Measurements from ENCODE around the gene RAD52.

RAD52 gene

GRCh38 chr12:958588-959123 is 9.2 kb upstream of the RAD52 start:
- Histone ChIP-seq H3K9me3 (ENCODE audit: control insufficient read depth, low read length) (no peaks in the 10 kb centered on the region), H3K27me3 (replicated peaks; ENCODE audit: control insufficient read depth, insufficient read depth, low read length) (no peaks in the 10 kb centered on the region), H3K4me1 (ENCODE audit: control insufficient read depth, insufficient read depth, low read length) (peaks cover 6% of the 10 kb centered on the region), H3K4me3 (ENCODE audit: low read length) (no peak overlapping the region), H3K36me3 (ENCODE audit: control insufficient read depth, insufficient read depth, low read length, severe bottlenecking) (no peaks in the 10 kb centered on the region), H3K9ac (ENCODE audit: low read length) (no peak overlapping the region)
- DNase-seq (ENCODE audit: low read depth) = no peak

DNA sequence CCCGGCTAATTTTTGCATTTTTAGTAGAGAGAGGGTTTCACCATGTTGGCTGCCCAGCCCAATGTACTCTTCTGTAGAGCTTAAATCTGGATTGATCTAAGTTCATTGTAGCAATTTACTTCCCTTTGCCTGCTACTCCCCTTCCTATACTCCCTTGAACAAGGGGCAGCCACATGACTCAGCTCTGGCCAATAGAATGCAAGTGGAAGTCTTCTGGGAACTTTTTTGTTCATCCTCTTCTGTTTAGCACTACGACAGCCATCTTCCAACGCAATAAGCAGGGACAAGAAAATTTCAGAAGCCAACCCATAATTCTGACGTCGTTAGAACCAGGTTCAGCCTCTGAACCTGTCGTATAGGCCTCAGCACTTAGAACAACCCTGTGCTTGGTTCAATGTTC is 6.4 kb upstream of the RAD52 start:
- Histone ChIP-seq H3K9me3 (ENCODE audit: control insufficient read depth, low read length) (no peaks in the 10 kb centered on the region), H3K36me3 (ENCODE audit: control insufficient read depth, insufficient read depth, low read length, severe bottlenecking) (no peaks in the 10 kb centered on the region), H3K4me3 (ENCODE audit: low read length) (no peak overlapping the region), H3K9ac (ENCODE audit: low read length) (no peak overlapping the region), H3K27me3 (replicated peaks; ENCODE audit: control insufficient read depth, insufficient read depth, low read length) (no peaks in the 10 kb centered on the region), H3K4me1 (ENCODE audit: control insufficient read depth, insufficient read depth, low read length) (peaks cover 11% of the 10 kb centered on the region)
- no peak for DNase-seq (ENCODE audit: low read depth)

DNA sequence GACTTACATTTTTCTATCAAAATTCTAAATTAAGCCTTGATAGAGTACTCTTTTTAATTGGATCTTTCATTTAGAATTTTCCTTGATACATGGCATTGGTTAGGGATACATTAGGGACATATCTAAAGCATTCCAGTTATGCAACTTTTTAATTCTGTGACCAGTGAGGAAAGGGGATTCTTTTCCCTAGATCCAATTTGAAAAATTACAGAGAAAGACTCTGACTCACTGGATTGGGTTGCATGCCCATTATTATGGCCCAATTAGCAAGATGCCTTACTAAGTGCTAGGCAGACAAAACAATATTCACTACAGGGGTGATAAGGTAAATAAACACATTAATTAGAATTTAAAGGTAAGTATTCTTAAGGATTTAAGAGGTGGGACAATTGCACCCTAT is 5.2 kb upstream of the RAD52 start:
- H3K9me3 ChIP-seq (ENCODE audit: control insufficient read depth, low read length) = no peaks in the 10 kb centered on the region
- DNase-seq (ENCODE audit: low read depth) = no peak
- H3K4me1 ChIP-seq (ENCODE audit: control insufficient read depth, insufficient read depth, low read length) = peaks cover 11% of the 10 kb centered on the region
- no peaks in the 10 kb centered on the region for H3K36me3 ChIP-seq (ENCODE audit: control insufficient read depth, insufficient read depth, low read length, severe bottlenecking)
- no peak overlapping the region for H3K4me3 ChIP-seq (ENCODE audit: low read length)
- no peaks in the 10 kb centered on the region for H3K27me3 ChIP-seq (replicated peaks; ENCODE audit: control insufficient read depth, insufficient read depth, low read length)
- no peak overlapping the region for H3K9ac ChIP-seq (ENCODE audit: low read length)

GRCh38 chr12:953776-954175 is 4.3 kb upstream of the RAD52 start:
- Histone ChIP-seq H3K27me3 (replicated peaks; ENCODE audit: control insufficient read depth, insufficient read depth, low read length) (no peaks in the 10 kb centered on the region), H3K4me3 (ENCODE audit: low read length) (no peak overlapping the region), H3K9me3 (ENCODE audit: control insufficient read depth, low read length) (no peaks in the 10 kb centered on the region), H3K9ac (ENCODE audit: low read length) (no peak overlapping the region), H3K4me1 (ENCODE audit: control insufficient read depth, insufficient read depth, low read length) (peaks cover 11% of the 10 kb centered on the region), H3K36me3 (ENCODE audit: control insufficient read depth, insufficient read depth, low read length, severe bottlenecking) (no peaks in the 10 kb centered on the region)
- DNase-seq (ENCODE audit: low read depth) = no peak

DNA sequence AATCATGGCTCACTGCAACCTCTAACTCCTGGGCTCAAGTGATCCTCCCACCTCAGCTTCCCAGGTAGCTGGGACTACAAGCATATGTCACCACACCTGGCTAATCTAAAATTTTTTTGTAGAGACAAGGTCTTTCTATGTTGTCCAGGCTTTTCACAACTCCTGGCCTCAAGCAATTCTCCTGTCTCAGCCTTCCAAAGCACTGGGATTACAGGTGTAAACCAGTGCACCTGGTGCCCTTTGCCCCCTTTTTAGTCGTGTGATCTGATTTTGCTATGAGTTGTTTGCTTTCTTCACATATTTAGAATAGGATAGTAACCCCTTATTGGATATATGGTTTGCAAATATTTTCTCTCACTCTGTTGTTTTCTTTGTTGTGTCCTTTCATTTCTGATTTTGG is 1.7 kb upstream of the RAD52 start:
- Histone ChIP-seq H3K4me1 (ENCODE audit: control insufficient read depth, insufficient read depth, low read length) (peaks cover 28% of the 10 kb centered on the region), H3K4me3 (ENCODE audit: low read length) (no peak overlapping the region), H3K9ac (ENCODE audit: low read length) (no peak overlapping the region), H3K36me3 (ENCODE audit: control insufficient read depth, insufficient read depth, low read length, severe bottlenecking) (no peaks in the 10 kb centered on the region), H3K27me3 (replicated peaks; ENCODE audit: control insufficient read depth, insufficient read depth, low read length) (no peaks in the 10 kb centered on the region), H3K9me3 (ENCODE audit: control insufficient read depth, low read length) (no peaks in the 10 kb centered on the region)
- no peak for DNase-seq (ENCODE audit: low read depth)

- H3K36me3 ChIP-seq (ENCODE audit: control insufficient read depth, insufficient read depth, low read length, severe bottlenecking) = no peaks in the 10 kb centered on the region
- peak overlapping the region; percentile 98 for H3K9ac ChIP-seq (ENCODE audit: low read length)
- H3K4me1 ChIP-seq (ENCODE audit: control insufficient read depth, insufficient read depth, low read length) = peaks cover 22% of the 10 kb centered on the region
- no peaks in the 10 kb centered on the region for H3K9me3 ChIP-seq (ENCODE audit: control insufficient read depth, low read length)
- DNase-seq (ENCODE audit: low read depth) = no peak
- no peaks in the 10 kb centered on the region for H3K27me3 ChIP-seq (replicated peaks; ENCODE audit: control insufficient read depth, insufficient read depth, low read length)
- peak overlapping the region; percentile 99 for H3K4me3 ChIP-seq (ENCODE audit: low read length)
Measured at GRCh38 chr12:948238-948637, 1.3 kb downstream of the RAD52 start.

DNA sequence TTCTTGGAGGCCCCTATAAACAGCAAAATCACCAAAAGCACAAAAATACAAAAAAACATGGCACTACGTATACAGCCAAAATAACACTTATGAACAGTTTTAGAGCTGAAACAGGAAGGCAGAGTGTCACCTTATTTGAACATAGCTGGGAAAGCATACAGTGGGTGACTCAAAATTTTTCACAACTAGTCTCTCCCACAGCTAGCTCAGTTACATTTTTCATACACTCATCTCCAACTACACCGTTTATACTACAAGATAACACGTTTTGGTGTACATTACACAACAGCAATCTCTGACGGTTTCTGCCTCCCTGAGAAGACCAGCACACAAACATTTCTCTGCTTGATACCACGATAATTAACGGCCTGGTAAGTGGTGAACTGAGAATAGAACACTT is 2.9 kb downstream of the RAD52 start:
- DNase-seq (ENCODE audit: low read depth) = no peak
- Histone ChIP-seq H3K9me3 (ENCODE audit: control insufficient read depth, low read length) (no peaks in the 10 kb centered on the region), H3K36me3 (ENCODE audit: control insufficient read depth, insufficient read depth, low read length, severe bottlenecking) (peaks cover 4% of the 10 kb centered on the region), H3K9ac (ENCODE audit: low read length) (no peak overlapping the region), H3K4me1 (ENCODE audit: control insufficient read depth, insufficient read depth, low read length) (peaks cover 20% of the 10 kb centered on the region), H3K27me3 (replicated peaks; ENCODE audit: control insufficient read depth, insufficient read depth, low read length) (no peaks in the 10 kb centered on the region), H3K4me3 (ENCODE audit: low read length) (no peak overlapping the region)

- no peaks in the 10 kb centered on the region for H3K27me3 ChIP-seq (replicated peaks; ENCODE audit: control insufficient read depth, insufficient read depth, low read length)
- H3K9ac ChIP-seq (ENCODE audit: low read length) = peak overlapping the region; percentile 51
- peak; percentile 27 for DNase-seq (ENCODE audit: low read depth)
- H3K4me3 ChIP-seq (ENCODE audit: low read length) = no peak overlapping the region
- H3K9me3 ChIP-seq (ENCODE audit: control insufficient read depth, low read length) = no peaks in the 10 kb centered on the region
- H3K36me3 ChIP-seq (ENCODE audit: control insufficient read depth, insufficient read depth, low read length, severe bottlenecking) = peaks cover 4% of the 10 kb centered on the region
- peaks cover 20% of the 10 kb centered on the region for H3K4me1 ChIP-seq (ENCODE audit: control insufficient read depth, insufficient read depth, low read length)
Measured at GRCh38 chr12:946212-946611, 3.3 kb downstream of the RAD52 start.

DNA sequence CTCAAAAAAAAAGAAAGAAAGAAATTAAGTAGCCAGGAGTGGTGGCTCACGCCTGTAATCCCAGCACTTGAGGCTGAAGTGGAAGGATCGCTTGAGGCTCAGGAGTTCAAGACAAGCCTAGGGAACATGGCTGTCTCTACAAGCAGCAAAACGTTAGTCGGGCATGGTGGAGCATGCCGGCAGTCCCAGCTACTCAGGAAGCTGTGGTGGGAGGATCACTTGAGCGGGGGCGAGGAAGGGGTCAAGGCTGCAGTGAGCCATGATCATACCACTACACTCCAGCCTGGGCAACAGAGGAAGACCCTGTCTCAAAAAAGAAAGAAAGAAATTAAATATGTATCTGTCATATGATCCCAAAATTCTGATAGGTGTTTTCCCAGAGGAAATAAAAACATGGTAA is 5.3 kb downstream of the RAD52 start:
- Histone ChIP-seq H3K9me3 (ENCODE audit: control insufficient read depth, low read length) (no peaks in the 10 kb centered on the region), H3K4me3 (ENCODE audit: low read length) (no peak overlapping the region), H3K9ac (ENCODE audit: low read length) (no peak overlapping the region), H3K27me3 (replicated peaks; ENCODE audit: control insufficient read depth, insufficient read depth, low read length) (no peaks in the 10 kb centered on the region), H3K36me3 (ENCODE audit: control insufficient read depth, insufficient read depth, low read length, severe bottlenecking) (peaks cover 4% of the 10 kb centered on the region), H3K4me1 (ENCODE audit: control insufficient read depth, insufficient read depth, low read length) (peaks cover 20% of the 10 kb centered on the region)
- DNase-seq (ENCODE audit: low read depth) = no peak

DNA sequence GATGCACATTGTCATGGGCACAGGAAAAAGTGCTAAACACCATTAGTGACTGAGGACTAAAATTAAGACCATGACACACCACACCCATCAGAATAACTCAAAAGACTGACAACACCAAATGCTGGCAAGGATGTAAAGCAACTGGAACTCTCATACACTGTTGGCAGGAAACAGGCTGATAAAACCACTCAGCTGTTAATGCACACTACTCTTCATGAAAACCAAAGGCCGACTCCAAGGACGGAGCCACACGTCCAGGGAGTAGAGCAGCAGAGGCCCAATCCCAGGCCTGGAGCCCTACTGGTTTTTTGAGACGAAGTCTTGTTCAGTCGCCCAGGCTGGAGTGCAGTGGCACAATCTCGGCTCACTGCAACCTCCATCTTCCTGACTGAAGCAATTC is 6.4 kb downstream of the RAD52 start:
- no peak for DNase-seq (ENCODE audit: low read depth)
- Histone ChIP-seq H3K4me1 (ENCODE audit: control insufficient read depth, insufficient read depth, low read length) (peaks cover 13% of the 10 kb centered on the region), H3K4me3 (ENCODE audit: low read length) (no peak overlapping the region), H3K27me3 (replicated peaks; ENCODE audit: control insufficient read depth, insufficient read depth, low read length) (no peaks in the 10 kb centered on the region), H3K36me3 (ENCODE audit: control insufficient read depth, insufficient read depth, low read length, severe bottlenecking) (peaks cover 4% of the 10 kb centered on the region), H3K9me3 (ENCODE audit: control insufficient read depth, low read length) (no peaks in the 10 kb centered on the region), H3K9ac (ENCODE audit: low read length) (no peak overlapping the region)

DNA sequence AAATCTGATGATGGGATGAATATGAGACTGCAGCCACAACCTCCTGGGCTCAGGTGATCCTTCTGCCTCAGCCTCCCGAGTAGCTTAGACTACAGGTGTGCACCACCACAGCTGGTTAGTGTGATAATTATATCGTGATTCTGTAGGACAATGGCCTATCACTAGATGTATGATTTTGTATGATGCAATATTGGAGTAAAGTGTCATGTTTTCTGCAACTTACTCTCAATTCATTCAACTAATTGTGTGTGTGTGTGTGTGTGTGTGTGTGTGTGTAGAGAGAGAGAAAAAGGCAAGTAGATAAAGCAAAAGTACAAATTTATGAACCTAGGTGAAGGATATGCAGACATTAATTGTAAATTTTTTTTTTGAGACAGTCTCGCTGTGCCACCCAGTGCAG is 10.7 kb downstream of the RAD52 start:
- Histone ChIP-seq H3K4me3 (ENCODE audit: low read length) (no peak overlapping the region), H3K9ac (ENCODE audit: low read length) (no peak overlapping the region), H3K36me3 (ENCODE audit: control insufficient read depth, insufficient read depth, low read length, severe bottlenecking) (peaks cover 6% of the 10 kb centered on the region), H3K27me3 (replicated peaks; ENCODE audit: control insufficient read depth, insufficient read depth, low read length) (no peaks in the 10 kb centered on the region), H3K9me3 (ENCODE audit: control insufficient read depth, low read length) (no peaks in the 10 kb centered on the region), H3K4me1 (ENCODE audit: control insufficient read depth, insufficient read depth, low read length) (no peaks in the 10 kb centered on the region)
- DNase-seq (ENCODE audit: low read depth) = no peak

Measured in adipocyte (in vitro differentiated cells).